GM12878 (cell line): ENCODE results near the gene RENBP. TPM values are rescaled to one million over a fixed set of nuclear protein-coding genes. Genes with fewer than 3 reads are reported as not detected.

Experiments
- CEBPB ChIP-seq, 2 experiments: fragments of 150-350 bp in 1 of 2; IDR thresholded peaks; 2 replicates each; pipeline ENCODE4 v1.6.1; 2012 to 2014; ENCODE audit warnings: low read depth in 2 of 2, low read length in 2 of 2, borderline replicate concordance in 1 of 2, inconsistent platforms in 1 of 2
- CEBPZ ChIP-seq: fragments of 150-350 bp; IDR thresholded peaks from 2 replicates; pipeline ENCODE4 v1.6.1; 2016; ENCODE audit warnings: low read depth, low read length
- CHD1 ChIP-seq: IDR thresholded peaks from 2 replicates; pipeline ENCODE4 v1.6.1; 2012; ENCODE audit warnings: low read depth, low read length, improper control_type of control experiment
- CHD2 ChIP-seq: IDR thresholded peaks from 2 replicates; pipeline ENCODE4 v1.6.1; 2011; ENCODE audit warnings: low read depth, low read length, improper control_type of control experiment, borderline replicate concordance
- E2F4 ChIP-seq: IDR thresholded peaks from 2 replicates; pipeline ENCODE4 v1.6.1; 2012; ENCODE audit warnings: low read depth, low read length, improper control_type of control experiment
- KAT2A ChIP-seq: conservative IDR thresholded peaks from 2 replicates; pipeline ENCODE4 v1.6.1; 2011; ENCODE audit warnings: low read depth, low read length; ENCODE audit not compliant: control insufficient read depth
- MAX ChIP-seq: IDR thresholded peaks from 2 replicates; pipeline ENCODE4 v1.6.1; 2012; ENCODE audit warnings: low read depth, low read length, improper control_type of control experiment
- MEF2B ChIP-seq: fragments of 450-650 bp; IDR thresholded peaks from 2 replicates; pipeline ENCODE4 v1.6.1; 2018; ENCODE audit warnings: mild to moderate bottlenecking, moderate library complexity; ENCODE audit not compliant: partially characterized antibody, poor library complexity, severe bottlenecking
- MTA3 ChIP-seq: IDR thresholded peaks from 2 replicates; pipeline ENCODE4 v1.6.1; 2012; ENCODE audit warnings: low read length, inconsistent platforms, borderline replicate concordance
- NR2C2 ChIP-seq: IDR thresholded peaks from 2 replicates; pipeline ENCODE4 v1.6.1; 2011; ENCODE audit warnings: borderline replicate concordance, low read depth; ENCODE audit not compliant: control insufficient read depth, insufficient read length
- NRF1 ChIP-seq: conservative IDR thresholded peaks from 2 replicates; pipeline ENCODE4 v1.6.1; 2011; ENCODE audit warnings: mild to moderate bottlenecking, low read depth, low read length, improper control_type of control experiment
- WRNIP1 ChIP-seq: IDR thresholded peaks from 2 replicates; pipeline ENCODE4 v1.6.1; 2011; ENCODE audit warnings: low read depth, low read length, improper control_type of control experiment, borderline replicate concordance
- ZBTB11 ChIP-seq: fragments of 450-650 bp; formaldehyde crosslinking; IDR thresholded peaks from 2 replicates; pipeline ENCODE4 v1.5.0; 2022; ENCODE audit warnings: mild to moderate bottlenecking, missing genetic modification characterization
- ZNF274 ChIP-seq: IDR thresholded peaks from one replicate; pipeline ENCODE4 v1.8.0; 2011; ENCODE audit not compliant: insufficient read length, insufficient read depth
- ZNF687 ChIP-seq: fragments of 450-650 bp; IDR thresholded peaks from 2 replicates; pipeline ENCODE4 v1.6.1; 2017; ENCODE audit warnings: mild to moderate bottlenecking, moderate library complexity
- polyA plus RNA-seq, 11 experiments: library from polyadenylated mRNA; depleted of rRNA in 4 of 11; unstranded in 6 of 11; stranded (reverse) in 5 of 11; fragments of >200 nt; fragmentation: Nextera tagmentation in 4 of 11; fragmentation: Illumina TruSeq in 1 of 11; extraction: Ambion mirVana in 4 of 11; extraction: Trizol in 1 of 11; gene quantifications; 1 replicate in 1 of 11; 2 replicates in 10 of 11; pipeline versions ENCODE4 v1.2.1 to v1.2.3, GENCODE V29; 2011 to 2016; ENCODE audit warnings: inconsistent platforms in 2 of 11, missing spikeins in 2 of 11, low read depth in 1 of 11
- total RNA-seq, 4 experiments: library from RNA; depleted of rRNA in 3 of 4; stranded (reverse); fragments of >200 nt in 3 of 4; fragmentation: Illumina TruSeq in 1 of 4; extraction: Trizol in 1 of 4; gene quantifications; 2 replicates each; pipeline versions ENCODE4 v1.2.1 to v1.2.3, GENCODE V29; 2013 to 2021

RENBP gene
- total and polyA plus RNA-seq, 10 of the 15 experiments (the other 5 are each of a cell fraction or from before 2014, with no cell fraction given), result 0.36 to 4.9 (median 1.8) TPM; not detected in 3

GRCh38 chrX:153971450-153972367 lies 27.3 kb upstream of the RENBP start, which contains the start of gene HCFC1 (continued):
- no peak for TF ChIP-seq NR2C2
- TF ChIP-seq CHD2, result no peak; the same call in 1 of the 2 replicates
- TF ChIP-seq CEBPB (IDR thresholded peaks at IDR 0.05; ENCODE audit: borderline replicate concordance in 1 of 2, low read depth in 2 of 2, low read length in 2 of 2), result no peak
- TF ChIP-seq ZNF274, result no peak
- peak; percentile 98 for TF ChIP-seq ZNF687
- TF ChIP-seq MEF2B, result peak; percentile 11
- 0 out of 2 replicates have a peak, but pooled peaks have one; percentile 1 for TF ChIP-seq NRF1
- TF ChIP-seq CHD1, result no peak
- TF ChIP-seq WRNIP1, result no peak
- TF ChIP-seq CEBPZ, result no peak
- peak; percentile 46; the same call in 1 of the 2 replicates for TF ChIP-seq E2F4
- no peak; the same call in 1 of the 2 replicates for TF ChIP-seq MTA3
- no peak for TF ChIP-seq MAX
- no peak for TF ChIP-seq ZBTB11 (CRISPR knock-in tag)
- TF ChIP-seq KAT2A, result no peak
